GM12873 (cell line): ENCODE measurements around the gene C10orf90.

Source experiments
- TF ChIP-seq, protein P1 (sequence below): IDR thresholded peaks from 2 replicates; pipeline ENCODE4 v1.5.1; 2012; ENCODE audit warnings: low read depth, mild to moderate bottlenecking, moderate library complexity, low read length, control low read depth; ENCODE audit not compliant: insufficient read depth; ENCODE audit errors: missing control alignments

C10orf90 gene

DNA sequence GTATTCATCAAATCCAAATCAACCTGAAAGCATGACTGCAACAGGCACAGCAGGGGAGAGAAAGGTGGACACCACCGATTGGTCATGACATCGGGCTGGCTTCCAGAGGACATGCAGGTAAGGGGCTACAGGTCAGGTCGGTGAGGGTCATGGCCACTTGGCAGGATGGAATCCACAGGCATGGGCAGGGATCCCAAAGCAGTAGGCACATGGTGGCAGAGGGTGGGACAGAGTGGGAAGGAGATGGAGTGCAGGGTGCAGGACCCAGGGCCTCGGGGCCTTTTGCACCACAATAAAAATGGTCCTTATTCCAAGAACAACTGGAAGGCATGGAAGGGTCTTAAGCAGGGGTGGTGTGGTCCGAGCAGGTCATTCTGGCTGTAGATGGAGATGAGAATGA, 33.0 kb downstream of the C10orf90 start:
- TF ChIP-seq, protein P1, sequence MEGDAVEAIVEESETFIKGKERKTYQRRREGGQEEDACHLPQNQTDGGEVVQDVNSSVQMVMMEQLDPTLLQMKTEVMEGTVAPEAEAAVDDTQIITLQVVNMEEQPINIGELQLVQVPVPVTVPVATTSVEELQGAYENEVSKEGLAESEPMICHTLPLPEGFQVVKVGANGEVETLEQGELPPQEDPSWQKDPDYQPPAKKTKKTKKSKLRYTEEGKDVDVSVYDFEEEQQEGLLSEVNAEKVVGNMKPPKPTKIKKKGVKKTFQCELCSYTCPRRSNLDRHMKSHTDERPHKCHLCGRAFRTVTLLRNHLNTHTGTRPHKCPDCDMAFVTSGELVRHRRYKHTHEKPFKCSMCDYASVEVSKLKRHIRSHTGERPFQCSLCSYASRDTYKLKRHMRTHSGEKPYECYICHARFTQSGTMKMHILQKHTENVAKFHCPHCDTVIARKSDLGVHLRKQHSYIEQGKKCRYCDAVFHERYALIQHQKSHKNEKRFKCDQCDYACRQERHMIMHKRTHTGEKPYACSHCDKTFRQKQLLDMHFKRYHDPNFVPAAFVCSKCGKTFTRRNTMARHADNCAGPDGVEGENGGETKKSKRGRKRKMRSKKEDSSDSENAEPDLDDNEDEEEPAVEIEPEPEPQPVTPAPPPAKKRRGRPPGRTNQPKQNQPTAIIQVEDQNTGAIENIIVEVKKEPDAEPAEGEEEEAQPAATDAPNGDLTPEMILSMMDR = no peak

DNA sequence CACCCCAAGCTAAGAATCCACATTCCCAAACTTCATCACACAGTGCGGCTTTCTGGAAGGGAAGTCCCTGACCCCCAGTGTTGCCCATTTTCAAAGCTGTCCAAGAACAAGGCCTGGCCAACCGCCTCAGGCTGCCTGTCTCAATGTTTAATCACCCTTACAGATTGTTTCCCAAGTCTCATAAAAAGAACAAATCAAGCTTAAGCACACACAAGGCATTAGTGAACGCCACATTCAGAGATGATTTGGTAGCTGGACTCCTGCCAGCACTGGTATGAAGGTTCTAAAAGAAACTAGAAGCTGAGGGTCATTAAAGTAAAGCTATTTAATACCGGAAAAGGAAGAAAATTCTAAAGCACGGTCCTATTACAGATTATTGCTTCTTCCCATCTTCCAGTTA, 35.6 kb downstream of the C10orf90 start:
- TF ChIP-seq, protein P1 = no peak

DNA sequence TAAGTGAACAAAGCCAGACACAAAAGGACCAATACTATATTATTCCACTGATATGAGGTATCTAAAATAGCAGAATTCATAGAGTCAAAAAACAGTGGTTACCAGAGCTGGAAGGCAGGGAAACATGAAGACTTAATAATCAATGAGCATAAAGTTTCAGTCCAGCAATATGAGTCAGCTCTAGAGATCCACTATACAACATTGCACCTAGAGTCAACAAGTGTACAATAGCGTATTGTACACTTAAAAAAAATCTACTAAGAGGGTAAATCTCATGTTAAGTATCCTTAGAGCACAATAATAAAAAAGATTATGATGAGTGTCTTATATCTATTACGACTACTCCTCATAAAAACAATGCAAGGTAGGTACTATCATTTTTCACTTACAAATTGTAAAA, 36.1 kb downstream of the C10orf90 start:
- TF ChIP-seq, protein P1 = no peak

- TF ChIP-seq, protein P1 = no peak
Observed at GRCh38 chr10:126632705-126633104, 37.8 kb downstream of the C10orf90 start.

DNA sequence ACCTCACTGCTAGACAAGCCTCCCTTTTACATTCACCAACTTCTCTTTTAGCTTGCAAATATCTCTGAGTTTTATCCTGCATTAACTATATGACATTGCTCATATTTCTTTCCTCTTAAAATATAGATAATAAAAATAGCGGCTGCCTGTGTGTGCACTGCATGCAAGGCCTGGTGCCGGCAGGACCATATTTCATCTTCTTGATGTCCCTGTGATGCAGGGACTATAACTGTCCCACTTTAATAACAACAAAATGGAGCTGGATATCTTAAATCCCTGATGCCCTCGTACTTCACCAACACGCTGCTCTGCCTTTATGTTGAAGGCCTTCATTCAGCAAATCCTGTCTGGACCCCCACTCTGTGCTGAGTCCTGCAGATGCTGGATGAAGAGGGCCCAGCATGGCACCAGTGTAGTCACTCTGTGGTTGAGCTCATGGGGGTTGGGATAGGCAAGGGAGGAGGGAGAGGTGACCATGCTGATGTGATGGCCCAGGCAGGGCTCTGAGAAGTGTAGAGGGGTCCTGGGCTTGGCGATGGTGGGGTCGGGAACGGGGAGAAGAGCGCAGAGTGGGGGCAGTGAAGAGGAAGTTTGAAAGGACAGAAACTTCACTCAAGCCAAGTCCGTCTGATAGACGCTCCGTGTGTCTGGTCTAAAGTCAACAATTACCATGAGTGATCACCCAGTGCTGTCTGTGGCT, 40.4 kb downstream of the C10orf90 start:
- TF ChIP-seq, protein P1 = no peak

GRCh38 chr10:126628746-126629145, 41.7 kb downstream of the C10orf90 start:
- TF ChIP-seq, protein P1 = no peak

- TF ChIP-seq, protein P1 = no peak
Observed at GRCh38 chr10:126621846-126622245, 48.6 kb downstream of the C10orf90 start.
